H1 (cell line): ENCODE data around the gene DIO3. TPM values are rescaled to one million over a fixed set of nuclear protein-coding genes. Genes with fewer than 3 reads are reported as not detected.

ENCODE experiments used
- CTCF ChIA-PET: fragments of 300-600 bp; sonication (Branson Sonifier 250); formaldehyde crosslinking; loops from one replicate; lab custom pipeline; 2021; ENCODE audit not compliant: partially characterized antibody; lab: Charles Lee
- POLR2A ChIA-PET: fragments of 300-600 bp; sonication (Branson Sonifier 250); formaldehyde crosslinking; loops from one replicate; lab custom pipeline; 2021; ENCODE audit warnings: inconsistent platforms; ENCODE audit not compliant: partially characterized antibody; lab: Charles Lee
- DNase-seq, 2 experiments: peaks; one replicate each; pipeline versions ENCODE4 v3.0.0 to v3.0.0-alpha.2; 2010 to 2022; ENCODE audit warnings: low spot score in 2 of 2, low read depth in 1 of 2, mixed read lengths in 1 of 2
- FAIRE-seq: peaks from 2 replicates; lab custom pipeline; 2011; peaks lifted over from hg19 to GRCh38; lab: Jason Lieb, UNC
- H2AFZ ChIP-seq: 2 replicates; pipeline ENCODE4 v1.8.1; 2012; ENCODE audit warnings: low read length, inconsistent platforms
- H2AK5ac ChIP-seq: 2 replicates; pipeline ENCODE4 v1.6.1; 2013; ENCODE audit warnings: low read depth, low read length
- H2BK120ac ChIP-seq: replicated peaks from 2 replicates; pipeline ENCODE3; 2013; ENCODE audit warnings: low read depth, low read length, inconsistent platforms
- H2BK12ac ChIP-seq: 2 replicates; pipeline ENCODE4 v1.6.1; 2013; ENCODE audit warnings: low read depth, low read length
- H2BK15ac ChIP-seq: 2 replicates; pipeline ENCODE4 v1.6.1; 2013; ENCODE audit warnings: low read length
- H2BK20ac ChIP-seq: 2 replicates; pipeline ENCODE4 v1.6.1; 2013; ENCODE audit warnings: low read length
- H2BK5ac ChIP-seq: 2 replicates; pipeline ENCODE4 v1.6.1; 2013; ENCODE audit warnings: low read depth, low read length
- H3K14ac ChIP-seq: 2 replicates; pipeline ENCODE4 v1.6.1; 2013; ENCODE audit warnings: inconsistent platforms; ENCODE audit not compliant: insufficient read length
- H3K18ac ChIP-seq: 2 replicates; pipeline ENCODE4 v1.6.1; 2013; ENCODE audit warnings: low read length; ENCODE audit errors: extremely low read depth
- H3K23ac ChIP-seq: 2 replicates; pipeline ENCODE4 v1.6.1; 2013; ENCODE audit warnings: inconsistent platforms; ENCODE audit not compliant: insufficient read length
- H3K23me2 ChIP-seq: 2 replicates; pipeline ENCODE4 v1.6.1; 2013; ENCODE audit warnings: low read depth, low read length
- H3K27ac ChIP-seq: 2 replicates; pipeline ENCODE4 v1.6.1; 2011; ENCODE audit warnings: low read depth, low read length, inconsistent platforms
- H3K27me3 ChIP-seq, 4 experiments: replicated peaks in 1 of 4; 1 replicate in 1 of 4; 2 replicates in 3 of 4; pipeline versions ENCODE4 v1.6.1 to v1.8.1; 2011 to 2013; ENCODE audit warnings: low read length in 3 of 4, mild to moderate bottlenecking in 3 of 4, inconsistent platforms in 2 of 4, mixed read lengths in 2 of 4, moderate library complexity in 1 of 4; ENCODE audit not compliant: control insufficient read depth in 3 of 4, insufficient read depth in 3 of 4; ENCODE audit errors: extremely low read depth in 1 of 4
- H3K36me3 ChIP-seq, 4 experiments: 2 replicates each; pipeline versions ENCODE4 v1.6.1 to v1.8.1; 2011 to 2013; ENCODE audit warnings: mild to moderate bottlenecking in 4 of 4, low read length in 3 of 4, moderate library complexity in 2 of 4, control low read depth in 1 of 4, inconsistent platforms in 1 of 4; ENCODE audit not compliant: insufficient read depth in 4 of 4, control insufficient read depth in 2 of 4
- H3K4ac ChIP-seq: replicated peaks from 2 replicates; pipeline ENCODE3; 2013; ENCODE audit warnings: low read length, low read depth, mixed read lengths, inconsistent platforms; ENCODE audit not compliant: insufficient read length
- H3K4me1 ChIP-seq, 4 experiments: replicated peaks in 1 of 4; 1 replicate in 1 of 4; 2 replicates in 3 of 4; pipeline versions ENCODE4 v1.6.1 to v1.8.1; 2011 to 2013; ENCODE audit warnings: low read length in 3 of 4, inconsistent platforms in 2 of 4, mixed read lengths in 1 of 4; ENCODE audit not compliant: insufficient read depth in 4 of 4, control insufficient read depth in 3 of 4
- H3K4me2 ChIP-seq, 2 experiments: 2 replicates each; pipeline versions ENCODE4 v1.6.1 to v1.8.1; 2011 to 2013; ENCODE audit warnings: low read depth in 2 of 2, low read length in 2 of 2, control low read depth in 1 of 2, inconsistent platforms in 1 of 2, mild to moderate bottlenecking in 1 of 2; ENCODE audit not compliant: insufficient read depth in 1 of 2
- H3K4me3 ChIP-seq, 4 experiments: fragments of 200-600, 300-600 bp in 1 of 4; sonication (generic), shearing (Covaris generic), sonication (Bioruptor Twin) in 1 of 4; 2 replicates each; pipeline versions ENCODE4 v1.5.1 to v1.8.1; 2011 to 2016; ENCODE audit warnings: low read length in 4 of 4, low read depth in 3 of 4, control low read depth in 2 of 4, inconsistent platforms in 2 of 4, mild to moderate bottlenecking in 2 of 4, mixed read lengths in 1 of 4, moderate library complexity in 1 of 4; ENCODE audit not compliant: insufficient read depth in 2 of 4; ENCODE audit errors: extremely low read depth in 1 of 4
- H3K56ac ChIP-seq: replicated peaks from 2 replicates; pipeline ENCODE3; 2013; ENCODE audit warnings: low read depth, mild to moderate bottlenecking, mixed read lengths, low read length, inconsistent platforms; ENCODE audit not compliant: insufficient read length
- H3K79me1 ChIP-seq: 2 replicates; pipeline ENCODE4 v1.6.1; 2013; ENCODE audit warnings: low read depth, low read length, control low read depth
- H3K79me2 ChIP-seq, 2 experiments: 2 replicates each; pipeline versions ENCODE4 v1.6.1 to v1.8.1; 2012 to 2013; ENCODE audit warnings: low read length in 2 of 2, mild to moderate bottlenecking in 2 of 2, inconsistent platforms in 1 of 2; ENCODE audit not compliant: insufficient read depth in 2 of 2, control insufficient read depth in 1 of 2
- H3K9ac ChIP-seq, 4 experiments: replicated peaks in 1 of 4; 1 replicate in 1 of 4; 2 replicates in 3 of 4; pipeline versions ENCODE4 v1.6.1 to v1.8.1; 2011 to 2013; ENCODE audit warnings: low read depth in 3 of 4, low read length in 3 of 4, control low read depth in 2 of 4, mild to moderate bottlenecking in 2 of 4, moderate library complexity in 2 of 4, inconsistent platforms in 1 of 4; ENCODE audit errors: extremely low read depth in 1 of 4
- H3K9me3 ChIP-seq, 2 experiments: 2 replicates each; pipeline versions ENCODE4 v1.6.1 to v1.8.1; 2012 to 2013; ENCODE audit warnings: mild to moderate bottlenecking in 2 of 2, moderate library complexity in 2 of 2, control low read depth in 1 of 2, inconsistent platforms in 1 of 2, low read depth in 1 of 2, low read length in 1 of 2, mixed read lengths in 1 of 2; ENCODE audit not compliant: insufficient read depth in 2 of 2
- H4K20me1 ChIP-seq, 2 experiments: replicated peaks in 1 of 2; 2 replicates each; pipeline versions ENCODE3 to v1.8.1; 2011 to 2013; ENCODE audit warnings: inconsistent platforms in 2 of 2, low read length in 2 of 2, mild to moderate bottlenecking in 1 of 2; ENCODE audit not compliant: insufficient read depth in 2 of 2, control insufficient read depth in 1 of 2
- H4K5ac ChIP-seq: 2 replicates; pipeline ENCODE4 v1.6.1; 2013; ENCODE audit warnings: low read length, low read depth, mixed read lengths, inconsistent platforms; ENCODE audit not compliant: insufficient read length
- H4K8ac ChIP-seq: 2 replicates; pipeline ENCODE4 v1.8.0; 2013; ENCODE audit warnings: mild to moderate bottlenecking, moderate library complexity, low read length, inconsistent platforms; ENCODE audit not compliant: insufficient read depth; ENCODE audit errors: extremely low read depth
- H4K91ac ChIP-seq: replicated peaks from 2 replicates; pipeline ENCODE3; 2013; ENCODE audit warnings: low read length, mixed read lengths, inconsistent platforms; ENCODE audit not compliant: insufficient read length
- PHF8 ChIP-seq: fragments of 200-600 bp; sonication (generic); conservative IDR thresholded peaks from 2 replicates; pipeline ENCODE4 v1.7.1; 2012; ENCODE audit warnings: low read depth, mild to moderate bottlenecking, inconsistent platforms, low read length, moderate library complexity
- POLR2A ChIP-seq, 2 experiments: IDR thresholded peaks; 1 replicate in 1 of 2; 2 replicates in 1 of 2; pipeline ENCODE4 v1.6.1; 2011; ENCODE audit warnings: low read depth in 2 of 2, low read length in 2 of 2, mild to moderate bottlenecking in 2 of 2; ENCODE audit errors: control extremely low read depth in 1 of 2
- SUZ12 ChIP-seq: fragments of 200-600 bp; sonication (generic); IDR thresholded peaks from 2 replicates; pipeline ENCODE4 v1.6.1; 2012; ENCODE audit warnings: mild to moderate bottlenecking, inconsistent platforms, low read length, moderate library complexity, mixed read lengths
- YY1 ChIP-seq: IDR thresholded peaks from 2 replicates; pipeline ENCODE4 v1.6.1; 2011; ENCODE audit warnings: low read depth, mild to moderate bottlenecking, low read length
- WGBS, 2 experiments: shearing (Covaris generic) in 1 of 2; methylation state at CpG; one replicate each; pipeline versions ENCODE4 v1.1.6 to v1.1.7; 2013 to 2015; ENCODE audit warnings: low lambda C conversion rate in 2 of 2, mixed read lengths in 2 of 2, inconsistent platforms in 1 of 2, low coverage in 1 of 2, missing lambda C conversion rate in 1 of 2; ENCODE audit not compliant: insufficient replicate concordance in 2 of 2, insufficient coverage in 1 of 2, insufficient read length in 1 of 2; ENCODE audit errors: extremely low coverage in 1 of 2, missing lambda C conversion rate in 1 of 2; 5-methylcytosine and 5-hydroxymethylcytosine counted together
- polyA plus RNA-seq, 7 experiments: library from polyadenylated mRNA; depleted of rRNA in 3 of 7; stranded (reverse) in 5 of 7; unstranded in 2 of 7; fragments of >200 nt in 5 of 7; fragments of 200-250 nt in 2 of 7; gene quantifications; 1 replicate in 5 of 7; 2 replicates in 1 of 7; 4 replicates in 1 of 7; pipeline versions ENCODE4 v1.2.1 to v1.2.3, GENCODE V29; 2011 to 2013; ENCODE audit warnings: missing spikeins in 2 of 7, mixed read lengths in 2 of 7
- total RNA-seq: library from RNA; stranded (reverse); fragmentation: NEBNext Ultra II Directional; extraction: Animal tissue kit (Norgen Biotek cat#: 25700); gene quantifications from 2 replicates; pipeline ENCODE4 v1.2.1, GENCODE V29; 2021

DIO3 gene
- total and polyA plus RNA-seq, 2 of the 8 experiments (the other 6 are each of a cell fraction or from before 2014, with no cell fraction given) = 0.17 to 0.19 TPM

- DNase-seq = peak in 1 of 2 experiments; percentile 28
- Histone ChIP-seq H3K4me1 (no peaks in the 10 kb centered on the region; a peak in 1 of 7 replicates), H3K23me2 (no peaks in the 10 kb centered on the region)
- no peak for TF ChIP-seq PHF8
- no peak for TF ChIP-seq YY1
- no peak for TF ChIP-seq SUZ12
- TF ChIP-seq POLR2A (IDR thresholded peaks at IDR 0.05; ENCODE audit: control extremely low read depth in 1 of 2, low read depth in 2 of 2, low read length in 2 of 2) = no peak
- TF ChIP-seq, all 59 proteins: peak for 0
- FAIRE-seq = no peak
- Histone ChIP-seq H2AFZ (no peak overlapping the region), H4K20me1 (no peaks in the 10 kb centered on the region), H3K36me3 (no peaks in the 10 kb centered on the region), H2BK120ac (no peak overlapping the region), H2BK20ac (no peak overlapping the region), H3K27ac (no peak overlapping the region), H3K14ac (no peak overlapping the region), H2AK5ac (no peak overlapping the region), H3K4me2 (no peak overlapping the region), H3K56ac (no peak overlapping the region), H3K18ac (no peak overlapping the region), H2BK15ac (no peak overlapping the region), H3K4me3 (no peak overlapping the region), H3K23ac (no peak overlapping the region), H4K5ac (no peak overlapping the region), H3K79me2 (no peaks in the 10 kb centered on the region), H3K4ac (no peak overlapping the region), H2BK12ac (no peak overlapping the region), H3K79me1 (no peaks in the 10 kb centered on the region), H2BK5ac (no peak overlapping the region), H3K9ac (no peak overlapping the region), H3K27me3 (no peaks in the 10 kb centered on the region), H4K91ac (no peak overlapping the region), H3K9me3 (no peaks in the 10 kb centered on the region), H4K8ac (no peak overlapping the region)
- ChIA-PET CTCF (no interaction called here), POLR2A (no interaction called here)
- 89% methylated on average over 14 of the region's 14 CpGs; no CpG with 5 or more reads in 1 of the 2 experiments for WGBS, 2 experiments
Observed at GRCh38 chr14:101590616-101591015, 29.3 kb downstream of the DIO3 start.
